Chondrocyte (in vitro differentiated cells): ENCODE measurements around the gene CCDC6. TPM values are rescaled to one million over a fixed set of nuclear protein-coding genes. Genes with fewer than 3 reads are reported as not detected.

Source experiments
- DNase-seq: peaks from one replicate; pipeline ENCODE4 v3.0.0; 2021; ENCODE audit warnings: mixed read lengths, low spot score
- H3K27ac Mint-ChIP-seq: one replicate; pipeline ENCODE4 v1.8.0; 2021; ENCODE audit warnings: mild to moderate bottlenecking, moderate library complexity, mixed read lengths; ENCODE audit not compliant: unreplicated experiment
- H3K27me3 Mint-ChIP-seq: 2 replicates; pipeline ENCODE4 v1.8.0; 2021; ENCODE audit warnings: low read depth, mixed read lengths
- H3K36me3 Mint-ChIP-seq: 2 replicates; pipeline ENCODE4 v1.8.0; 2021; ENCODE audit warnings: low read depth, mixed read lengths
- H3K4me1 Mint-ChIP-seq: 2 replicates; pipeline ENCODE4 v1.8.0; 2021; ENCODE audit warnings: low read depth, mild to moderate bottlenecking, mixed read lengths
- H3K4me3 Mint-ChIP-seq: one replicate; pipeline ENCODE4 v1.8.0; 2021; ENCODE audit warnings: mild to moderate bottlenecking, moderate library complexity, mixed read lengths; ENCODE audit not compliant: unreplicated experiment
- H3K9me3 Mint-ChIP-seq: 2 replicates; pipeline ENCODE4 v1.8.0; 2021; ENCODE audit warnings: low read depth, mixed read lengths
- CTCF ChIP-seq: fragments of 200-600 bp; sonication (generic); IDR thresholded peaks from 2 replicates; pipeline ENCODE4 v1.5.0; 2021; ENCODE audit warnings: antibody characterized with exemption, mild to moderate bottlenecking, moderate library complexity
- total RNA-seq: library from RNA; stranded (reverse); gene quantifications from 3 replicates; pipeline ENCODE4 v1.2.1, GENCODE V29; 2021

The CCDC6 gene
- total RNA-seq, 1 donor from 2014 or later = 59.3 TPM

- Mint-ChIP-seq H3K27me3 (no peaks in the 10 kb centered on the region), H3K27ac (no peak overlapping the region), H3K36me3 (peaks cover 2% of the 10 kb centered on the region), H3K9me3 (no peaks in the 10 kb centered on the region), H3K4me1 (no peaks in the 10 kb centered on the region), H3K4me3 (no peak overlapping the region)
- DNase-seq = no peak
- no peak for TF ChIP-seq CTCF
Observed at GRCh38 chr10:59823751-59824150, 82.6 kb downstream of the CCDC6 start.

- Mint-ChIP-seq H3K27me3 (no peaks in the 10 kb centered on the region), H3K4me1 (no peaks in the 10 kb centered on the region), H3K36me3 (peaks cover 2% of the 10 kb centered on the region), H3K4me3 (no peak overlapping the region), H3K27ac (no peak overlapping the region), H3K9me3 (no peaks in the 10 kb centered on the region)
- no peak for DNase-seq
- no peak for TF ChIP-seq CTCF
Observed at GRCh38 chr10:59823111-59823510, 83.2 kb downstream of the CCDC6 start.

DNA sequence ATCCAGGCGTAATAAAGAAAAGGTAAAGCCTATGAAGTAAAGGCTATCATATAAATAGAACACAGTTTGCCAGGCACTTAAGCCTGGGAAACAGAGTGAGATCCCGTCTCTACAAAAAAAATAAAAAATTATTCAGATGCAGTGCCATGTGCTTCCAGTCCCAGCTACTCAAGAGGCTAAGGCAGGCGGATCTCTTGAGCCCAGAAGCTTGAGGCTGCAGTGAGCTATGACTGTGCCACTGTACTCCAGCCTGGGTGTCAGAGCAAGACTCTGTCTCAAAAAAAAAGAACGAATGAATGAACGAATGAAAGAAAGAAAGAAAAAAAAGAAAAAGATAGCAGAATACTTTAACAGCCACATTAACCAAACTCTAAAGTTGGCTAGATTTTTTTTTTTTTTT is 85.9 kb downstream of the CCDC6 start:
- Mint-ChIP-seq H3K27me3 (no peaks in the 10 kb centered on the region), H3K4me1 (no peaks in the 10 kb centered on the region), H3K4me3 (no peak overlapping the region), H3K36me3 (peaks cover 2% of the 10 kb centered on the region), H3K9me3 (no peaks in the 10 kb centered on the region), H3K27ac (no peak overlapping the region)
- no peak for TF ChIP-seq CTCF
- DNase-seq = no peak

DNA sequence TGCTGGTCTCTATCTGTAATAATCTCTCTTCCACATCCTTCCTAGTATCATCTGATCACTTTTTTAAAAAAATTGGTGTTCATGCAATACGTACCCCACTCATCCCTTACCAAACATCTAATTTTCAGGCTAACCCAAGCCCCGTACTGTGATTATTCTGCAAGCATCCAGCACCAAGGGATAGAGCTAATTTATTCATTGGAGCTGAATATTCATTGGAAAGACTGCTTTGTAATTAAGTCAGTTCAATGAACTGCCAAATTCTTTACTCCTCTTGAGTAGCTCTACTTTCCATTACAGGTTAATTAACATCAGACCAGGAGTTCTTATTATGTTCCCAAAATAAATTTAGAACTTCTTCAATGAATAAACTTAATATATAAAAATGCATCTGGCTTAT is 86.7 kb downstream of the CCDC6 start:
- H3K36me3 Mint-ChIP-seq = no peaks in the 10 kb centered on the region
- H3K4me1 Mint-ChIP-seq = peaks cover under 1% of the 10 kb centered on the region
- H3K27me3 Mint-ChIP-seq = no peaks in the 10 kb centered on the region
- TF ChIP-seq CTCF = no peak
- no peaks in the 10 kb centered on the region for H3K9me3 Mint-ChIP-seq
- no peak overlapping the region for H3K4me3 Mint-ChIP-seq
- DNase-seq = no peak
- H3K27ac Mint-ChIP-seq = no peak overlapping the region

DNA sequence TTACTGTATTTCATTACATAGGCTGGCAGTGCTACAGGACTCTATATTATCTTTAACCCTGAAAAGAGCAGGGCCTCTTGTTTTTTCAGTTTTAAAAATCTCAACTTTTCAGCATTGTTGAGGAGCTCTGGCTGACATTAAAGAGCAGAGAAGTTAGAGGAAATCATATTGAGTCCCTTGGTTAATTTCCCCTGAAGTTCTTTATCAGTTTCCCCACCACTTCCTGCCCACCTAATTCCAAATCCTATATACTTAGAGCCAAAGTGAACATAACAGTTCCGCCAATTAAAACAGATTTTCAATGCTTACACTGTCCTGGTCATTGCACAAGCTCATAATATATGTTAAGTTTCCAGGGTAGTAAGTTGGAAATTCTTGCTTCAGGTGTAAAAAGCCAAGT is 87.1 kb downstream of the CCDC6 start:
- no peak for DNase-seq
- H3K4me3 Mint-ChIP-seq = no peak overlapping the region
- H3K36me3 Mint-ChIP-seq = no peaks in the 10 kb centered on the region
- no peak for TF ChIP-seq CTCF
- H3K4me1 Mint-ChIP-seq = peaks cover 5% of the 10 kb centered on the region
- H3K27ac Mint-ChIP-seq = no peak overlapping the region
- H3K9me3 Mint-ChIP-seq = no peaks in the 10 kb centered on the region
- H3K27me3 Mint-ChIP-seq = no peaks in the 10 kb centered on the region
